Activated T-cell treated with anti-CD3 and anti-CD28 coated beads for 1 hour (primary cell): Measurements from ENCODE around the gene FCSK.
"Not testable (repeated sequence)": the region's sequence is repeated elsewhere in the genome, so short reads cannot be mapped to it uniquely, and the experiment has no call there.

ENCODE experiments used
- DNase-seq: peaks from one replicate; pipeline ENCODE4 v3.0.0-alpha.2; 2020; ENCODE audit warnings: low read depth

Gene FCSK

DNA sequence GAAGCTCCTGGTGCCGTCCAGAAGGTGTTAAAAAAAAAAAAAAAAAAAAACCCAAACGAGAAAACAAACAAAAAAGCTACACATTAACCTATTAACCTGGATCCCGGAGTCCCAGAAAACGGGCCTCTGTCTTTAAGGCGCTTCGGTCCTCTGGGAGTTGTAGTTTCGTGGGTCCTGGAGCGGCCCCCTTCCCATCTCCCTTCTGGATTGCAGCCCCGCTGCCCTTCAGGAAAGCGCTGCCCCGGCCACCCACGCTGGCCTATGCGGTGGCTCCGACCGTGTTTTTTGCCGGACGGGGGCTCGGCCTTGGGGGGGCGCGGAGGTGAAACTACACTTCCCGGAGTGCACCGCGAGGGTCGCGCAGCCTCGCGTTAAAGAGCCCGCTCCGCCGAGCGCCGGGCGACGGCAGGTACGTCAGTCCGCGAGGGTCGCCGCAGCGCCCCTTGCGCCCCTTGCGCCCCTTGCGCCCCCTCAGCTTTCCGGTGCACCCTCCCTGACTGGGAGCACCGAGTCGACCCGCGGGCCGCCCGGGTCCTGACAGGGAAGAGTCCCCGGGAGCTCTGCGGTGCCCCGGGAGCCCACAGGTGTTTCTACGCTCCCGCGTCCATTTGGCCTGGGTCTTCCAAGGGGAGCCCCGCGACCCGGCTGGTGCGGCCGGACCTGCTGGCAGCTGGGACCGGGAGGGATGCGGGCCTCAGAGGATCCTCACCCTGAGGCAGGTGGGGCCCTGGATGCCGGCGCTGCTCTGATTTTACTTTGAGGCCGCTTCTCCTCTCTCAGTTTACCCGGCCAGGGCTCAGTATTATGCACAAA, at the start of gene FCSK:
FCSK (plus strand) TSS at position 374 of the 813 bp plus-strand sequence. CDS start 8,596 bp downstream, outside the sequence.
- DNase-seq, result peak; percentile 60

DNA sequence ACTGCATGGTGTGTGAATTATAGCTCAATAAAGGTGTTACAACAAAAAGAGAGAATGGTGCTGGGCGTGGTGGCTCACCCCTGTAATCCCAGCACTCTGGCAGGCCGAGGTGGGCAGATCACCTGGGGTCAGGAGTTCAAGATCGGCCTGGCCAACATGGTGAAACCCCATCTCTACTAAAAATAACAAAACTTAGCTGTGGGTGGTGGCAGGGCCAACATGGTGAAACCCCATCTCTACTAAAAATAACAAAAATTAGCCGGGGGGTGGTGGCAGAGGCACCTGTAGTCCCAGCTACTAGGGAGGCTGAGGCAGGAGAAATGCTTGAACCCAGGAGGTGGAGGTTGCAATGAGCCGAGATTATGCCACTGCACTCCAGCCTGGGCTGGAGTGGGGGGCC, 48.3 kb upstream of the FCSK start:
- DNase-seq, result not testable (repeated sequence)

DNA sequence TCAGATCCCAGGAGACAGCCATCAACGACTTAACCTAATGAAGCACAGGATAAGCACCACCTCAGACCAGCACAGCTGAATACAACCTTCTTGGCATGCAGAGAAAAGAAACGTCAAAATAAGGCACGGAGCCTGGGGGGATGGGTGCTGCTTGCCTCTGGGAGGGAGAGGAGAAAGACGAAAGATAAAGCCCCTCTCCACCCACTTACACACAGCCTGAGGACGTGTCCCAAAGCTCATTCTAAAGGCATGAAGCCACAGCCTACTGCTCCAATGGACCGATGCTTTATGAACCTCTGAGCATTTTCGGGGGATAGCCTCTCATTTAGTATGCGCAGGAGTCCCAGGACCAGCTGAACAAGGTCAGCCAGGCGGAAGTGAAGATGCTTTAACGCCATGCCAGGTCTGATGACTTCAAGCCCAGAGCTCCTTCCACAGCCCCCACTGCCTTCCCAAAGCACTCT, 46.6 kb upstream of the FCSK start:
- no peak for DNase-seq

DNA sequence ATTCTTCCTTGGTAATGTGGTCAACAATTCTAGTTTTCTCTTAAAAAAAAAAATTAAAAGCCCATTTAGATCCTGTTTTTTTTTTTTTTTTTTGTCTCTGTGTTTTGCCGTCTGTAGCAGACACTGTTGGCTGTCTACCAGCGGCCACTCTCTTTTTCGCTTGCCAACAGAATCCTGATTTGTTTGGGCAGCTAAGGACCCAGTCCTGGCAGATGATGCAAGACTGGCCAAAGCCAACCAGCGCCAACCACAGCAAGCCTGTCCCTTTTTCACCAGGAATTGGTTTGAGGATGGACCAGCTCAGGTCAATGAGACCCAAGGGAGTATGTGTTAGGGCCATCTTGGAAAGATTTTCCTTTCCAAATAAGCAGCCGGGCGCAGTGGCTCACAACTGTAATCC, 43.7 kb upstream of the FCSK start:
- no peak for DNase-seq

DNA sequence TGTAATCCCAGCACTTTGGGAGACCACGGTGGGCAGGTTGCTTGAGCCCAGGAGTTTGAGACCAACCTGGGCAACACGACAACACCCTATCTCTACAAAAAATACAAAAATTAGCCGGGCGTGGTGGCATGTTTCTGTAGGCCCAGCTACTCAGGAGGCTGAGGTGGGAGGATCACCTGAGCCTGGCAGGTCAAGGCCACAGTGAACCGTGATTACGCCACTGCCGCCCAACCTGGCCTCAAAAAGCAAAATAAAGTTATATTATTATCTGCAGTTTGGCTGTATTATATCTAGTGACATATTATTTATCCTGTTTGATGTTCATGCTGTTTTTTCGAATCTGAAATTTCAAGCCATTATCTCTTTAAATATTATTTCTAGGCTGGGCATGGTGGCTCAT, 42.0 kb upstream of the FCSK start:
- no peak for DNase-seq

DNA sequence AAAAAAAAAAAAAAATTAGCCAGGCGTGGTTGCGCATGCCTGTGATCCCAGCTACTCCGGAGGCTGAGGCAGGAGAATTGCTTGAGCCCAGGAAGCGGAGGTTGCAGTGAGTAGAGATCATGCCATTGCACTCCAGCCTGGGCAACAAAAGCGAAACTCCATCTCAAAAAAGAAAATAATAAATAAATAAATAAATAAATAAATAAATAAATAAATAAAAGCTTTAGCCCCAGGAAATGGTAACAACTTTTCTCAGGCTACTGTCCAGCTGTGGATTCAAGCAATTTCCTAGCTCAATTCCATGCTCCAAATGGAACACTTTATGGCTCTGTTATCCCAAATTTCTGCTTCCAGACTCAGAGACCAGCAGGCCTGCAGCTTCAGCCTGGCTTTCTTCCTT, 40.8 kb upstream of the FCSK start:
- not testable (repeated sequence) for DNase-seq

DNA sequence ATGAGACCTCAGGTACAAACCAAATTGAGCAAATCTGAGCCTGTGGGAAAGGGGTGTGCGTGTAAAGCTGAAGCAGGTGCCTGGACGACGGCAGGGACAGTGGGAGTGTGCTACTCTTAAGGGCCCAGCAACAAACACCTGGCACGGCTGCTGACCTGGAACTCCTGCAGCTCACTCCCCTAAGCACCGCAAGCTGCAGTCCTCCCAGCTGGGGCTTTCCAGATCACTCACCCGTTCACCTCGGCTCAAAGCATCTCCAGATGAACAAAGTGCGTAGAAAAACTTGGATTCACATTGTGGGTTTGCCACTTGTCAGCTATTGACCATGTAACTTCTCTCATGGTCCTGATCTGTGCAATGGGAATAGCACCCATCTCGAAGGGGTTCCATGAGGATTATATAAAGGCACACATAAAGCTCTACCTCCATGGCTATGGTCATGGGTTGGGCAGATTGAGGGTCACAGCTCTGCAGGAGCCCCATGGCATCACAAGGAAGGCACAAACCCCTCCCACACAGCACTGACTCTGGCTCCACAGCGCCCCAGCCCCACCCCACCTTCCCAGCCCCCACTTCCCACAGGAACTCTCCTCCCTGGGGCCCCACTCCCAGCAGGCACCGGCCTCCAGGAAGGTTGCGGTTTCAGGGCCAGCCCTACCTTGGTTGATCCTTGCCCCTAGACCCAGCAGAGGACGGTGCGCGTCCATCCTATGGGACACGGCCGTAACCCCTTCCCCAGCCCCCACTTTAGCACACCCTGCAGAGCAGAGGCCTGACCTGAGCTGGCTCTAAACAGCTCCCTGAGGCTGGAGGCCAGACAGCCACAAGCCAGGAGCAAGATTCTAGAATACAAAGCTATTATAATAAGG, 37.4 kb upstream of the FCSK start:
- DNase-seq, result no peak

DNA sequence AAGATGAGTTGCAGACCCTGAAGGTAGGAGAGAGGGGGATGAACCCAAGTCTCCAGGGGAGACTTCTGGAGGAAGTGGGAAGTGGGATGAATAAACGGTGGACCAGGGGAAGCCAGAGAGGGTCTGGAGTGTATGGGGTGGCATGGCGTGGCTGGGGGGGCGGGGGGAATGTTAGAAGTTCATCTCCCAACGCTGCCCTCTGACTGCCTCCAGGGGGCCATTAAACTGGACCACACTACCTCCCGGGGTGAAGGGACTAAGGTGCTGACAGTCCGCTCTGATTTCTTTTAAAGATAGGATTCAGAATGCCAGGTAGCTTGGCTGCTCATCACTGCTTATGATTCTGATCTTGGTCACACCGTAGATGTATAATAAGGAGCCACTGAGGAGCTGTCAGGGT, 36.7 kb upstream of the FCSK start:
- DNase-seq, result no peak

DNA sequence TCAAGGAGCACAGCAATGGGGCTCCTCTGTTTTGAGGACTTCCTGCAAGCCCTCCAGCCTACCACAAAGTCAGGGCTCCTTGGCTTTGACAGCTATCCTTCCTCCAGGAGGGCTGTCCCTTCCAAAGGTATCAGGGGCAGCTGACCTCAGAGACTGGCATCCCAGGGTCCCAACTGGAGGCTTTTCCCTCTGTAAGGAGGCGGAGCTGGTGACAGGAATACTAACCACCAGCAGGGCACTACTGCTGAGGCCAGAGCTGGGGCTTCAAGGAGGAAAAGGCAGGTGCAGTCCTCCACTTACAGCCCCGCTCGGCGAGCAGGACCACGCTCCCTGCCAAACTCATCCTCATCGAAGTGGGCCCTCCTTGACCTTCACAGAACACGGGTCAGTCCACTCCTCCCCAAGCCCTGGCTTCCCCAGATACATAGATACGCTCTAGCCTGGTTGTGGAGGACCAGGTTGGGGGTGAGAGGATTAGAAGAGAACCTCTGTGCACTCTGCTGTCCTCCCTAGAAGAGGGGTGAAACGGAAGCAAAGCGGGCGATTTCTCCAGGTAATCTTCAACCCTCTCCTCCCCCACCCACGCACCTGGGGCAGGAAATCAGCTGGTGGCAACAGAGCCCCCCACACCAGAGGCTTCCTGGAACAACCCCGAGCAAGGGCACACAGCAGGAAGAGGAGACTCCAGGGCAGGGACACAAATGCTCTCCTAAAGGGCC, 36.0 kb upstream of the FCSK start:
- DNase-seq, result no peak

DNA sequence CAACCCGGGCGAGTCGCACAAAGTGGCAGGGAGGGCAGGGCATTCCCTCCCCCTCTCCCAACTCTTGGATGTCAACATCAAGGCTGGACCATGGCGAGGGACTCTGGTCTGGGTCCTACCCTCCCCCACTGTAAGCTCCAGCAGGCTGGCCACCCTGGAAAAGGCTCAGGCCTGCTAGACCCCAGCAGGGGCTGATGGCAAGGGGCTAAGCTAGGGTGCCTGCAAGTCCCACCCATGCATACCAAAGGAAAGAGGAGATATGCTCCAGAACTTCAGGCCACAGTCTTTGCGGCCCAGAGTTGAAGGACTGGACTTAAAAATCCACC, 35.4 kb upstream of the FCSK start:
- DNase-seq, result no peak

DNA sequence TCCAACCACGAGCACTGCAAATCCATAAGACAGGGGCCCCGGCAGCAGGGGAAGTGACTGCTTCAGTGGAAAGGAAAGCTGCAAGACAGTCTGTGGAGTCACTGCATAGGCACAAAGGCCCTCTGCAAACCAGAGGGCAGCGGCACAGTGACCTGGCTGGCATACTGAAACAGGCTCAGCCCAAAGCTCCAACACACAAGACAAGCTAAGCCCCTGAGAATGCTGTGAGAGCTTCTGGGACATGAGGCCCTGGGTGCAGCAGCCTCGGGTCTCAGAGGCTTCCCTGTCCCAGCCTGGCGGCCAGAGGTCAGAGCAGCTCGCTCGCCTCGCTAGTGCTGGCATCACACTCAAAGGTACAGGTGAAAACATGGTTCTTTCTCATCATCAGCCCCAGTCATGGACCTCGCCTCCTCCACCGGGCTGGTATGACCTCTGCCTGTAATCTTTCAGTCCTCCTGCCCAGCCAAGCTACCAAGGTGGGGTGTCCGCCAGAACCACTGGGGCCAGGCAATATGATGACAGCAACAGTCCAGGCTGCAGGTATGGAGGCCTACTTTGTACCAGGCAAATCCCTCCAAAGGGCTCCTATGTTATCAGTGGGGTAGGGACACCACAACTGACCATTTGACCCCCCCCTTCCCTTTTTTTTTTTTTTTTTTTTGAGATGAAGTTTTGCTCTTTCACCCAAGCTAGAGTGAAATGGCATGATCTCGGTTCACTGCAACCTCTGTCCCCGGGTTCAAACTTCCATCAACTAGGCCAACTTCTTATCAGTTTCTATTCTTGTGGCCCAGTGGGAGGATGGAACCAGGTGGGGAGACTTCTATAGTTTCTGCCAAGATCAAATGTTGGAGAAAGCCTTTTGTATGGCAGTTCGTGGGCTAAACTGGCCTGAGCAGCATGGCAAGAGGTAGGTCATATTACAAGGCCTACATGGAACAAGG, 34.7 kb upstream of the FCSK start:
- DNase-seq, result no peak

DNA sequence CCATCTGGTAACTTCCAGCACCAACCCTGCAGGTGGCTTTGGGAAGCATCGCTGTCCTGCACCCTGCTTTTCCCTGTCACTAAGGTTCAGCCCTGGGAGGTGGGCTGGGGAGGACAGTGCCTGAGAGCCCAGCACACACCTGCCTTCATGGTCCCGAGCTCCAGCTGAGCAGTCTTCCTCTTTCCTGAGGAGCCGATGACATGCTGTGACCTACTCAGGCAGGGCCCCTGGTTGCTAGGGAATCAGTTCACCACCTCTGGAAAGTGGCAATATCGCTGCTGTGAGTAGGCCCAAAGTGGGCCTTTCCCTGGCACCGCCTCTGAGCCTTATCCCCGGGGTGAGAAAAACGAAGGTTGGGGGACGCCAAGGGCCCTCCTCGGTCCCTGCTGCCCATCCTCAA, 33.4 kb upstream of the FCSK start:
- no peak for DNase-seq

DNA sequence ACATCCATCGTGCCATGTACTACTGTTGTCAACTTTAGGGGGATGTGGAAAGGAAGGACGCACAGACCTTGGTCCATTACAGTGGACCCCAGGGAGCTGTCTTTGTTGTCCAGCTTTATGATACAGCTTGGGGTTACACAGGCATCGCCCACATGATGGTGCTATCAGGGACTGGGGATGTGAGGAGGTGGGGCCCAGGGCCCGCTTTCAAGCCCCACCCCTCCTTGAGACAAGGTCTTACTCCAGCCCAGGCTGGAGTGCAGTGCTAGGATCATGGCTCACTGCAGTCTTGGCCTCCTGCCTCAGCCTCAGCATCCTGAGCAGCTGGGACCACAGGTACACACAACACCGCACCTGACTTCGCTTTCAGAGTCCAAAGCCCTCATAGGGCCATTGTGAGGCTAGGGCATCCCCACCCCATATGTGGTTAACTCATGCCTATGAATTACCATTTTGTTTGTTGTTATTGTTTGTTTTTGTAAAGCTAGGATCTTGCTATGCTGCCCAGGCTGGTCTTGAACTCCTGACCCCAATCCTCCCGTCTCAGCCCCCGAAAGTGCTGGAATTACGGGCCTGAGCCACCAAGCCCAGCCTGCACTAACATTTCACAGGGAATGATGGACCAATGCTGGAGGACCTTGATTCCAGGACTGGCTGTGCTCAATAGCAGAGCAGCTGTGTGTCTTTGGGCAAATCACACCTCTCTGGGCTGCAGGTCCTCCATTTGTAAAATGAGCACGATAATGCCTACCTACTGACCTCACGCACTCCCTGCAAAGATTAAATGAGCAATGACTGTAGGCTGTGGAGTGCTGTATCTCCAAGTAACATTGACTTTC, 32.7 kb upstream of the FCSK start:
- no peak for DNase-seq

DNA sequence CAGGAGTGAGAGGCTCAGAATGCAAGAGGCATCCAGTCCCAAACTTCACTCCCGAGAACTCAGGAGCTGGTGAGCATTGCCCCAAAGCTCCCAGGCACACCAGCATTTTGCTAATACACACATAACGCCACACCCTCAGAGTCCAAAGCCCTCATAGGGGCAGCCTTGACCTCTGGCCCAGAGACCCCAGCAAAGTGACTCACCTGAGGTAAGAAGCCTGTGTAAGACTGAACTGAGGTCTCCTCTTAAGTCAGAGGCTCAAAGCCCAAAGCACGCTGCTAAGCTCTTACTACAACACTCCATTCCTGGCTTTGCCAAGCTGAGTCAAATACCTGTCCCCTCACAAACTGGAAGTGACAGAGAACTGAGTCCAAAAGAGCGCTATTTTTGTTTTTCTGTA, 31.9 kb upstream of the FCSK start:
- no peak for DNase-seq

DNA sequence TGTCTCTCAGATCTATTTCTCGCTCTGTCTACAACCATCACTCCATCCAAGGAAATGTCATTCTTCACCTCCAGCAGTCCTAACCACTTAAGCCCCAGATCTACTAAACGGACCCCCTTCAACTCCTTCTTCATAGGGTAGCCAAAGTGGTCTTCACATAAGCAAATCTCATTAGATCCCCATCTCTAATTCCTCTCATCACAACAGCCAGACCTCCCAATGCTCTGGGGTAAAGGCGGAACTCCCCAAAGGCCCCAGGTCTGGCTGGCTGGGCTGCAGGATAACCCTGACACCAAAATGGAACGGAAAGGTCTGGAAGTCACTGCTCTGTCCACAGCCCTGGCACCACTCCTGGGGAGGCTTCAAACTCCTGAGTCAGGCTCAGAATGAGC, 26.6 kb upstream of the FCSK start:
- no peak for DNase-seq

DNA sequence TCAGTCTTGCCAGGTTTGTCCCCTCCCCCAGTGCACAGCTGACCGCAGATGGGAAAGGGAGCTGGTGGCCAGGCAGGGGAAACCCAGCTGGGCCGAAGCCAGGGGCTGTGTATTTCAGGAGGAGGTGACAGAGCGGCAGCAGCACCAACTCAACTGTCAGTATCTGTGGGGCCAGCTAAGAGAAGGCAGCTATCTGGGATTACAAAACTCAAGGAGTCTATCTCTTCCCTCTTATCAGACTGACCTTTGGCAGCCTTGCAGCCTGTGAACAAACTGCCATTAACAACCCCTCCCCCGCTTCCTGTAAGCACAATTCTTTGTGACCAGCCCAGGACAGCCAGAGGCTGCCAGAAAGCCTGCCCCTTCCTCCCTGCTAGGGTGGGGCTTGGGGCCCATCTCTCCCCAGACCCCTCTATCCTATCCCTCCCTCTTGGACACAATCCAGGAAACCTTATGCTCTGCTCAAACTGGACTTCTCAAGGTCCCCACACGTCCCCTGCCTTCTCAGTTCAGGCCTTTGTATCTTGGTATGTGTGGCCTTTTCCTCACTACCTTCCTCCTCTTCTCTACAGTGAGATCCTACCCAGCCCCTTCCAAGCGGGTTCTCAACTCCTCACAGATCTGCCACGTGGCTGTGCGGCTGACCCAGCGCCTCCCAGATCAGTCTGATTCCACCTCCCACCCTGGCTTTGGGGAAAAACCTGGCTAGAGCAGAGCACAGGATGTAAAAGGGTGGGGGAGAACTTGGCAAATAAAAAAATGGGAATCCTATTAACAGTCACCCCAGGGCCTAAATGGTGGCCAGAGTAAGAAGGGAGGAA, 26.0 kb upstream of the FCSK start:
- no peak for DNase-seq

DNA sequence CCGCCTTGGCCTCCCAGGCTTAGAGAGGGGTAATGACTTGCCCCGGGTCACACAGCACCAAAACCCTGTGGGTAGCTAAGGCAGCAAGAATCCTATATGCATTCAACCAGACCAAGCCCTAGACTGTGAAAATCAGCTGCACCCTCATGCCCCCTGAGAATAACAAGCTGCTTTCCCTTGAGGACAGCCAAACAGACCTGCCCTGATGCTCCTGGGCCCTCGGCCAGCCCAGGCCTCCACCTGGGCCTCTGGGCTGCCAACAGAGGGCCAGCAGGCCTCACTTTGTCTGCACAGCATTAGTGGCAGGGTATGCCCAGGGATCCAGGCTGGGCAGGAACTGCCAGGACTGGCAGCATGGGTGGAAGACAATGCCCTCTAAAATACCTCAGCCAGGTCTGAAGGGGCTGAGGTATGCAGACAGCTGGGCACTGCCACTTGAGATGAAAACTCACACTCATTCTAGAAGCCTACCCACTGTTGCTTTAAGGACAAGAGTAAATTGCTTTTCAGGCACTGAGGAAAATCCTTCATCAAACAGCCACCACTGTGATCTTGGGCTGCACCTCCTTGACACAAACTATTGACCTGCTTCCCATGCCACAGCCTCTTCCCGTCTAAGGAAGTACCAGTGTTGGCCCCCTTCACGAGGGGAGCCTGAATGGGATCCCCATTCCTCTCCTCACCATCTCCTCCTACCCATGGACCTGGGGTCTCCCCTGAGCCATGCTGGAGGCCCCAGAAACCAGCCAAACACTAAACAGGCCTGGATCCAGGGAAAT, 24.3 kb upstream of the FCSK start:
- DNase-seq, result no peak

DNA sequence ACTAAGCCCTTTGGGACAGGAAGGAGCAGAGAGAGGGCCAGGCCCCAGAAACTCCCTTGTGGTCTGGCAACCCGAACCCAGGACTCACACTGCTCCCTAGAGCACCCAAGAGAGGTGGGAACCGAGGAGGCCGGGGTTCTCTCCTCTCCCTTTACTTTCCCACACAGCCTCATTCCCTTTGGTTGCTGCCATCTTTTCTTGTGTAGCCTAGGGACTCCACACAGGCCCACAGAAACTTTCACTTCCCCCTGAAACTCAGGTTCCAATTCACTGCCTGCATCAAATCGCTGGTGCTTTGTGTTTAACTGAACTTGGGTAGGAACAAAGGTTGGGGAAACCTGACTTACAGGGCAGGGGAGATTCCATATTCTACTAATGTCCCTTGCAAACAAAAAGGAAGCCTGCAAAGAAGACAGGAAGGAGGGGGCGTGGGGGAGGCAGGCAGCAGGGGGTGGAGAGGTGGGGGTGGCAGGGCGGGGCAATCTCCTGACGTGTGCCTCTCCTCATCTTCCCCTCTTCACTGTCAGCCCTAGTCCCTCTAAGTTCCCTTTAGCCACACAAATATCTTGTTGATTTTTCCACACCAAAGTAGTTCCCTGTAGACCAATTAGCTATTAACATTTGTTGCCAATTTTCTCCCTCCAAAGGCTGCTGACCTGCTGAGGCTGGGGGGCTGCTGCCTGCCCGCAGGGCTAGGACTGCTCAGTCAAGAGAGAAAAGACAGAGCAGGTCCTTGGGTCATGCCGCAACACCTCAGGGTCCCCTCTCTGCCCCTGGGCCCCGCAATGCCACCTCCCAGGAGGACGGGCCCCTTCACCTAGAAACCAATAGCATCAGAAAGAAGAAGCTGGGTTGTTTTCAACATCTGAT, 23.5 kb upstream of the FCSK start:
- peak; percentile 33 for DNase-seq
